H9 (cell line): ENCODE measurements around the gene RAP1GAP2. TPM values are rescaled to one million over a fixed set of nuclear protein-coding genes. Genes with fewer than 3 reads are reported as not detected.

Experiments
- DNase-seq: peaks from one replicate; pipeline ENCODE4 v3.0.0-alpha.2; 2017
- H2AFZ ChIP-seq: one replicate; pipeline ENCODE4 v1.6.1; 2013; ENCODE audit warnings: mild to moderate bottlenecking, low read length, control low read depth, moderate library complexity
- H2AK5ac ChIP-seq: 2 replicates; pipeline ENCODE4 v1.6.1; 2013; ENCODE audit warnings: low read length, control low read depth, mixed read lengths; ENCODE audit not compliant: insufficient read length
- H2BK120ac ChIP-seq: one replicate; pipeline ENCODE4 v1.6.1; 2013; ENCODE audit warnings: low read depth, mild to moderate bottlenecking, low read length, control low read depth, inconsistent platforms; ENCODE audit not compliant: poor library complexity, severe bottlenecking
- H2BK12ac ChIP-seq: 2 replicates; pipeline ENCODE4 v1.6.1; 2013; ENCODE audit warnings: low read length, control low read depth, mixed read lengths, low read depth; ENCODE audit not compliant: insufficient read length
- H2BK15ac ChIP-seq: 2 replicates; pipeline ENCODE4 v1.6.1; 2013; ENCODE audit warnings: low read depth, low read length, control low read depth
- H2BK20ac ChIP-seq: one replicate; pipeline ENCODE4 v1.6.1; 2013; ENCODE audit warnings: low read depth, mild to moderate bottlenecking, low read length, control low read depth, inconsistent platforms; ENCODE audit not compliant: poor library complexity, severe bottlenecking
- H2BK5ac ChIP-seq: 2 replicates; pipeline ENCODE4 v1.6.1; 2013; ENCODE audit warnings: low read length, control low read depth, mixed read lengths; ENCODE audit not compliant: insufficient read length
- H3K14ac ChIP-seq: 2 replicates; pipeline ENCODE4 v1.6.1; 2013; ENCODE audit warnings: low read length, control low read depth; ENCODE audit not compliant: insufficient read depth
- H3K18ac ChIP-seq: 2 replicates; pipeline ENCODE4 v1.6.1; 2013; ENCODE audit warnings: low read depth, mild to moderate bottlenecking, mixed read lengths, low read length, control low read depth; ENCODE audit not compliant: insufficient read length
- H3K23ac ChIP-seq: 2 replicates; pipeline ENCODE4 v1.6.1; 2013; ENCODE audit warnings: low read length, control low read depth, mixed read lengths, low read depth; ENCODE audit not compliant: insufficient read length
- H3K23me2 ChIP-seq: 2 replicates; pipeline ENCODE4 v1.6.1; 2013; ENCODE audit warnings: low read depth, mild to moderate bottlenecking, mixed read lengths, low read length, control low read depth; ENCODE audit not compliant: insufficient read length, poor library complexity, severe bottlenecking
- H3K27ac ChIP-seq: 2 replicates; pipeline ENCODE4 v1.5.1; 2013; ENCODE audit warnings: low read length, control low read depth, mixed read lengths, low read depth; ENCODE audit not compliant: insufficient read length
- H3K27me3 ChIP-seq: 2 replicates; pipeline ENCODE4 v1.6.1; 2013; ENCODE audit warnings: low read length, control low read depth, inconsistent platforms; ENCODE audit not compliant: insufficient read depth
- H3K4ac ChIP-seq: 2 replicates; pipeline ENCODE4 v1.6.1; 2013; ENCODE audit warnings: low read depth, mild to moderate bottlenecking, control low read depth, inconsistent platforms, low read length, moderate library complexity
- H3K4me1 ChIP-seq: 2 replicates; pipeline ENCODE4 v1.6.1; 2013; ENCODE audit warnings: low read length, control low read depth, inconsistent platforms; ENCODE audit not compliant: insufficient read depth
- H3K4me2 ChIP-seq: 2 replicates; pipeline ENCODE4 v1.6.1; 2013; ENCODE audit warnings: low read length, control low read depth, mixed read lengths; ENCODE audit not compliant: insufficient read length, insufficient read depth
- H3K56ac ChIP-seq: 2 replicates; pipeline ENCODE4 v1.6.1; 2013; ENCODE audit warnings: low read depth, mild to moderate bottlenecking, mixed read lengths, low read length, control low read depth; ENCODE audit not compliant: insufficient read length
- H3K79me1 ChIP-seq: 2 replicates; pipeline ENCODE4 v1.6.1; 2013; ENCODE audit warnings: low read depth, mild to moderate bottlenecking, moderate library complexity, low read length, control low read depth, inconsistent platforms; ENCODE audit not compliant: insufficient read depth, poor library complexity, severe bottlenecking
- H3K79me2 ChIP-seq: 2 replicates; pipeline ENCODE4 v1.6.1; 2013; ENCODE audit warnings: low read length, control low read depth, inconsistent platforms; ENCODE audit not compliant: insufficient read depth
- H3K9ac ChIP-seq: 2 replicates; pipeline ENCODE4 v1.6.1; 2013; ENCODE audit warnings: low read length, control low read depth, mixed read lengths; ENCODE audit not compliant: insufficient read length; ENCODE audit errors: extremely low read depth
- H3K9me3 ChIP-seq: one replicate; pipeline ENCODE4 v1.6.1; 2013; ENCODE audit warnings: low read depth, low read length, inconsistent platforms; ENCODE audit not compliant: control insufficient read depth
- H3T11ph ChIP-seq: one replicate; pipeline ENCODE4 v1.6.1; 2013; ENCODE audit warnings: mild to moderate bottlenecking, low read length, control low read depth, inconsistent platforms
- H4K20me1 ChIP-seq: one replicate; pipeline ENCODE4 v1.6.1; 2013; ENCODE audit not compliant: control insufficient read depth, insufficient read length, insufficient read depth
- H4K5ac ChIP-seq: 2 replicates; pipeline ENCODE4 v1.6.1; 2013; ENCODE audit warnings: low read depth, mild to moderate bottlenecking, mixed read lengths, low read length, control low read depth; ENCODE audit not compliant: insufficient read length
- H4K8ac ChIP-seq: replicated peaks from 2 replicates; pipeline ENCODE4 v1.6.1; 2013; ENCODE audit warnings: low read length, control low read depth, mixed read lengths, low read depth; ENCODE audit not compliant: insufficient read length
- H4K91ac ChIP-seq: 2 replicates; pipeline ENCODE4 v1.6.1; 2013; ENCODE audit warnings: low read depth, mild to moderate bottlenecking, moderate library complexity, mixed read lengths, low read length, control low read depth; ENCODE audit not compliant: insufficient read length
- H3K27ac Mint-ChIP-seq, 3 experiments: 2 replicates in 2 of 3; 3 replicates in 1 of 3; pipeline ENCODE4 v1.8.0; 2020 to 2021; ENCODE audit warnings: mixed read lengths in 3 of 3, mild to moderate bottlenecking in 1 of 3, moderate library complexity in 1 of 3
- H3K27me3 Mint-ChIP-seq: 2 replicates; pipeline ENCODE4 v1.8.0; 2021; ENCODE audit warnings: low read depth, mild to moderate bottlenecking, moderate library complexity, mixed read lengths
- H3K36me3 Mint-ChIP-seq, 3 experiments: 2 replicates in 2 of 3; 3 replicates in 1 of 3; pipeline ENCODE4 v1.8.0; 2020 to 2021; ENCODE audit warnings: low read depth in 3 of 3, mixed read lengths in 3 of 3; ENCODE audit not compliant: insufficient read depth in 1 of 3
- H3K4me1 Mint-ChIP-seq, 2 experiments: 2 replicates each; pipeline ENCODE4 v1.8.0; 2020; ENCODE audit warnings: mixed read lengths in 2 of 2
- H3K4me3 Mint-ChIP-seq, 2 experiments: 2 replicates in 1 of 2; 3 replicates in 1 of 2; pipeline ENCODE4 v1.8.0; 2020 to 2021; ENCODE audit warnings: mild to moderate bottlenecking in 2 of 2, mixed read lengths in 2 of 2, moderate library complexity in 1 of 2
- H3K9me3 Mint-ChIP-seq, 2 experiments: 2 replicates in 1 of 2; 3 replicates in 1 of 2; pipeline ENCODE4 v1.8.0; 2020; ENCODE audit warnings: mild to moderate bottlenecking in 2 of 2, mixed read lengths in 2 of 2, moderate library complexity in 1 of 2
- CTCF ChIP-seq: fragments of 200-600 bp; sonication (generic); conservative IDR thresholded peaks from 3 replicates; pipeline ENCODE4 v1.8.0; 2021; ENCODE audit warnings: antibody characterized with exemption, mild to moderate bottlenecking
- WGBS: extraction: QIAGEN DNeasy Blood & Tissue Kit; methylation state at CpG from one replicate; pipeline ENCODE4 v1.1.7; 2013; ENCODE audit warnings: missing lambda C conversion rate, low lambda C conversion rate, mixed read lengths; ENCODE audit not compliant: insufficient read length; ENCODE audit errors: extremely low coverage; 5-methylcytosine and 5-hydroxymethylcytosine counted together
- total RNA-seq: library from RNA; stranded (reverse); gene quantifications from 2 replicates; pipeline ENCODE4 v1.2.1, GENCODE V29; 2021

The RAP1GAP2 gene
- total RNA-seq, 1 experiment from 2014 or later: 33.8 TPM

- TF ChIP-seq CTCF: no peak
- DNase-seq: no peak
Measured at GRCh38 chr17:3034578-3034920, 238.3 kb downstream of the RAP1GAP2 start.

More at GRCh38 chr17:3034578-3034920, 238.3 kb downstream of the RAP1GAP2 start:
- H2AFZ ChIP-seq: no peak overlapping the region
- H3K79me1 ChIP-seq: no peaks in the 10 kb centered on the region
- H3K4me2 ChIP-seq: no peak overlapping the region
- H3T11ph ChIP-seq: no peak overlapping the region
- no peaks in the 10 kb centered on the region for H3K9me3 ChIP-seq
- Mint-ChIP-seq H3K9me3 (no peaks in the 10 kb centered on the region), H3K36me3 (peaks cover 4 to 14% (median 5%) of the 10 kb centered on the region in 3 experiments; a peak in 6 of 7 replicates), H3K27ac (no peak overlapping the region), H3K4me1 (no peaks in the 10 kb centered on the region), H3K4me3 (no peak overlapping the region), H3K27me3 (no peaks in the 10 kb centered on the region)
- H3K4me1 ChIP-seq: no peaks in the 10 kb centered on the region
- H4K91ac ChIP-seq: no peak overlapping the region
- H3K23me2 ChIP-seq: no peaks in the 10 kb centered on the region
- H4K8ac ChIP-seq: no peak overlapping the region
- no peak overlapping the region for H2BK120ac ChIP-seq
- no peak overlapping the region for H2BK20ac ChIP-seq
- H3K23ac ChIP-seq: no peak overlapping the region
- WGBS: no CpG with 5 or more reads among the region's 9 CpGs
- H2BK15ac ChIP-seq: no peak overlapping the region
- no peak overlapping the region for H2BK5ac ChIP-seq
- H4K20me1 ChIP-seq: no peaks in the 10 kb centered on the region
- H3K27ac ChIP-seq: no peak overlapping the region
- H3K56ac ChIP-seq: no peak overlapping the region
- no peak overlapping the region for H3K14ac ChIP-seq
- H3K18ac ChIP-seq: no peak overlapping the region
- no peaks in the 10 kb centered on the region for H3K79me2 ChIP-seq
- H3K27me3 ChIP-seq: no peaks in the 10 kb centered on the region
- no peak overlapping the region for H3K4ac ChIP-seq
- no peak overlapping the region for H3K9ac ChIP-seq
- H2BK12ac ChIP-seq: no peak overlapping the region
- no peak overlapping the region for H2AK5ac ChIP-seq
- no peak overlapping the region for H4K5ac ChIP-seq
